Measurements from ENCODE around the gene STAM. TPM values are rescaled to one million over a fixed set of nuclear protein-coding genes. Genes with fewer than 3 reads are reported as not detected.

The STAM gene
- polyA plus RNA-seq, 1 donor from 2014 or later: 33.0 TPM

DNA sequence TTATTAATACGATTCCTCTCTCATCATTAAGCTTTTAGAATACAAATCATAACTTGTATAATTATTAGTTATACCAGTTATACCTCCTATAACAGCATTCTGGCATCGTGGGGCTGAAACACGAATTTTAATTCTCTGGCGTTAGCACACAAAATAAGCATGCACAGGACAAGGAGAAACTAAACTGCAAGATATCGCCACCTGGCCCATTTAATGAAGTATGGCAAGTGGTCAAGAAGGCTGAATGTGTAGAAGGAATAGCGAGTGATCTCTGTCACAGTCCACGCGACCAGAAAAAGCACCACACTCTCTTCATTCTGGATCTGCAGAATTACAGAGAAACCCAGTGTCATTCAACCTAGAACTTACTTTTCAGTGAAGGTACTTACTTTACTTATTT is 44.9 kb upstream of the STAM start:
- Histone ChIP-seq H4K20me1 (ENCODE audit: insufficient read depth) (no peaks in the 10 kb centered on the region), H3K36me3 (ENCODE audit: insufficient read depth, low read length) (no peaks in the 10 kb centered on the region), H3K9me3 (ENCODE audit: low read length) (no peaks in the 10 kb centered on the region), H3K4me2 (ENCODE audit: low read length) (no peak overlapping the region), H3K4me3 (ENCODE audit: low read length) (no peak overlapping the region), H3K9ac (ENCODE audit: low read length) (no peak overlapping the region), H3K9me2 (ENCODE audit: insufficient read depth, low read length) (no peaks in the 10 kb centered on the region), H3K27ac (ENCODE audit: low read length) (no peak overlapping the region), H3F3A (ENCODE audit: insufficient read depth, low read length, poor library complexity, severe bottlenecking) (no peaks in the 10 kb centered on the region), H3K79me2 (replicated peaks; ENCODE audit: insufficient read depth, low read length) (no peaks in the 10 kb centered on the region), H3K27me3 (ENCODE audit: insufficient read depth, low read depth, low read length) (no peaks in the 10 kb centered on the region), H2AFZ (ENCODE audit: low read depth, low read length) (no peak overlapping the region)
- TF ChIP-seq EP300 (conservative IDR thresholded peaks at IDR 0.05; ENCODE audit: poor library complexity, severe bottlenecking): no peak
- no peak for TF ChIP-seq TAF1 (IDR thresholded peaks at IDR 0.05; ENCODE audit: low read depth)
- peak; percentile 66 for TF ChIP-seq SMC3 (conservative IDR thresholded peaks at IDR 0.05; ENCODE audit: poor library complexity)
- no peak for TF ChIP-seq EZH2 (IDR thresholded peaks at IDR 0.05; ENCODE audit: borderline replicate concordance, insufficient read depth, low read length, poor library complexity, severe bottlenecking)
- no peak for TF ChIP-seq REST (IDR thresholded peaks at IDR 0.05; ENCODE audit: borderline replicate concordance)
- TF ChIP-seq CTCF (IDR thresholded peaks at IDR 0.05; ENCODE audit: poor library complexity, severe bottlenecking): peak; percentile 52
- no peak for TF ChIP-seq MXI1 (conservative IDR thresholded peaks at IDR 0.05; ENCODE audit: poor library complexity, severe bottlenecking)
- TF ChIP-seq RAD21 (conservative IDR thresholded peaks at IDR 0.05): peak; percentile 51
- TF ChIP-seq POLR2AphosphoS5 (IDR thresholded peaks at IDR 0.05): no peak

DNA sequence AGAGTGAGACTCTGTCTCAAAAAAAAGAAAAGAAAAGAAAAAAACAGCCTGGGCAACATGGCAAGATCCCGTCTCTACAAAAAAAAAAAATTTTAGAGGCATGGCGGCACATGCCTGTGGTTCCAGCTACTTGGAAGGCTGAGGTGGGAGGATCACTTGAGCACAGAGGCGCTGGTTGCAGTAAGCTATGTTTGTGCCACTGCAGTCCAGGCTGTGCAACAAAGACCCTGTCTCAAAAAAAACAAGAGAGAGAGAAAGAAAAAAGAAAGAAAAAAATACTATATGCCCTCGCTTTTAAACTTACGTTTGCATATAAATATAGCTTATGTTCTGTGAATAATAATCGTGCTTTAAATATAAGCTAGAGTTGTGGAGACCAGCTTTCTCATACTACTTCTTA is 38.0 kb upstream of the STAM start:
- no peaks in the 10 kb centered on the region for H3K36me3 ChIP-seq (ENCODE audit: insufficient read depth, low read length)
- H3K9me2 ChIP-seq (ENCODE audit: insufficient read depth, low read length): no peaks in the 10 kb centered on the region
- H3F3A ChIP-seq (ENCODE audit: insufficient read depth, low read length, poor library complexity, severe bottlenecking): no peaks in the 10 kb centered on the region
- no peaks in the 10 kb centered on the region for H3K27me3 ChIP-seq (ENCODE audit: insufficient read depth, low read depth, low read length)
- no peak overlapping the region for H3K27ac ChIP-seq (ENCODE audit: low read length)
- TF ChIP-seq TAF1 (IDR thresholded peaks at IDR 0.05; ENCODE audit: low read depth) (no peak), SMC3 (conservative IDR thresholded peaks at IDR 0.05; ENCODE audit: poor library complexity) (no peak), RAD21 (conservative IDR thresholded peaks at IDR 0.05) (no peak), CTCF (IDR thresholded peaks at IDR 0.05; ENCODE audit: poor library complexity, severe bottlenecking) (no peak), EZH2 (IDR thresholded peaks at IDR 0.05; ENCODE audit: borderline replicate concordance, insufficient read depth, low read length, poor library complexity, severe bottlenecking) (no peak), REST (IDR thresholded peaks at IDR 0.05; ENCODE audit: borderline replicate concordance) (no peak), EP300 (conservative IDR thresholded peaks at IDR 0.05; ENCODE audit: poor library complexity, severe bottlenecking) (no peak), MXI1 (conservative IDR thresholded peaks at IDR 0.05; ENCODE audit: poor library complexity, severe bottlenecking) (no peak)
- H3K4me2 ChIP-seq (ENCODE audit: low read length): no peak overlapping the region
- no peak overlapping the region for H3K9ac ChIP-seq (ENCODE audit: low read length)
- no peaks in the 10 kb centered on the region for H4K20me1 ChIP-seq (ENCODE audit: insufficient read depth)
- no peak overlapping the region for H2AFZ ChIP-seq (ENCODE audit: low read depth, low read length)
- H3K79me2 ChIP-seq (replicated peaks; ENCODE audit: insufficient read depth, low read length): no peaks in the 10 kb centered on the region
- no peaks in the 10 kb centered on the region for H3K9me3 ChIP-seq (ENCODE audit: low read length)
- H3K4me3 ChIP-seq (ENCODE audit: low read length): no peak overlapping the region

Measured in neural cell (in vitro differentiated cells).